ENCODE measurements around the gene PATZ1. TPM values are rescaled to one million over a fixed set of nuclear protein-coding genes. Genes with fewer than 3 reads are reported as not detected.

The PATZ1 gene
- total and polyA plus RNA-seq, 2 donors (not counting 1 experiment from before 2014, with no cell fraction given): 6.1 to 15.9 TPM

DNA sequence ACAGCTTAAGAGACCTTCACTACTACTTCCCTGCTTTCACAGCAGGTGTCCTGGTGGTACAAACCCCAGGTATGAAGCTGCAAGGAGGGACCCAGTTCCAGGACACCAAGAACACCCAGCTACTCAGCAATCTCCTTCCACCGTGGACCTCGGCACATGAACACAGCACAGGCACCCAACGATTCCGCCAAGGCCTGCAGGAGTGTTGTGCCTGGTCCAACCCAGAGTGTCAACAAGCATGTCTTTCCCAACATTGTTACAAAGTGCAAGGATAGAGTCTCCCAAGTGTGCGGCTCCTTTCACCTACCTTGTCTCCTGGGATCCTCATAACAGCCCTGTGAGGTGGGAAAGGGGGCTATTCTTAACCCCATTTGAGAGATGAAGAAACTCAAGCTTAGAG, 11.8 kb downstream of the PATZ1 start:
- no peaks in the 10 kb centered on the region for H3K4me1 ChIP-seq (ENCODE audit: control insufficient read depth, extremely low read depth, insufficient read depth, low read length)
- H4K20me1 ChIP-seq (ENCODE audit: control insufficient read depth, extremely low read depth, insufficient read depth, low read length): no peaks in the 10 kb centered on the region
- H3K79me2 ChIP-seq (ENCODE audit: control insufficient read depth, insufficient read depth, low read length): no peaks in the 10 kb centered on the region
- no peak overlapping the region for H3K27ac ChIP-seq (ENCODE audit: insufficient read depth, low read length)
- no peak overlapping the region for H3K4me3 ChIP-seq (replicated peaks in 1 of 4; ENCODE audit: control extremely low read depth in 1 of 4, insufficient read depth in 1 of 4, low read depth in 3 of 4, low read length in 4 of 4)
- TF ChIP-seq, protein P1, sequence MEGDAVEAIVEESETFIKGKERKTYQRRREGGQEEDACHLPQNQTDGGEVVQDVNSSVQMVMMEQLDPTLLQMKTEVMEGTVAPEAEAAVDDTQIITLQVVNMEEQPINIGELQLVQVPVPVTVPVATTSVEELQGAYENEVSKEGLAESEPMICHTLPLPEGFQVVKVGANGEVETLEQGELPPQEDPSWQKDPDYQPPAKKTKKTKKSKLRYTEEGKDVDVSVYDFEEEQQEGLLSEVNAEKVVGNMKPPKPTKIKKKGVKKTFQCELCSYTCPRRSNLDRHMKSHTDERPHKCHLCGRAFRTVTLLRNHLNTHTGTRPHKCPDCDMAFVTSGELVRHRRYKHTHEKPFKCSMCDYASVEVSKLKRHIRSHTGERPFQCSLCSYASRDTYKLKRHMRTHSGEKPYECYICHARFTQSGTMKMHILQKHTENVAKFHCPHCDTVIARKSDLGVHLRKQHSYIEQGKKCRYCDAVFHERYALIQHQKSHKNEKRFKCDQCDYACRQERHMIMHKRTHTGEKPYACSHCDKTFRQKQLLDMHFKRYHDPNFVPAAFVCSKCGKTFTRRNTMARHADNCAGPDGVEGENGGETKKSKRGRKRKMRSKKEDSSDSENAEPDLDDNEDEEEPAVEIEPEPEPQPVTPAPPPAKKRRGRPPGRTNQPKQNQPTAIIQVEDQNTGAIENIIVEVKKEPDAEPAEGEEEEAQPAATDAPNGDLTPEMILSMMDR (conservative IDR thresholded peaks at IDR 0.05 in 1 of 2, IDR thresholded peaks at IDR 0.05 in 1 of 2; ENCODE audit: low read depth in 1 of 2, low read length in 2 of 2): no peak
- no peak for TF ChIP-seq EZH2 (IDR thresholded peaks at IDR 0.05; ENCODE audit: low read length, missing control alignments)
- peaks cover 12% of the 10 kb centered on the region for H3K36me3 ChIP-seq (ENCODE audit: control insufficient read depth, insufficient read depth, low read length)
- no peak for DNase-seq (ENCODE audit: low read depth in 2 of 2)
- H3K9ac ChIP-seq (ENCODE audit: insufficient read depth, low read length): no peak overlapping the region
- no peaks in the 10 kb centered on the region for H3K27me3 ChIP-seq (ENCODE audit: control insufficient read depth, insufficient read depth, low read length)
- no peaks in the 10 kb centered on the region for H3K9me3 ChIP-seq (ENCODE audit: control insufficient read depth, insufficient read depth, low read depth, low read length)
- no peak overlapping the region for H2AFZ ChIP-seq (ENCODE audit: low read length)
- no peak overlapping the region for H3K4me2 ChIP-seq (ENCODE audit: extremely low read depth, insufficient read depth, low read length)

DNA sequence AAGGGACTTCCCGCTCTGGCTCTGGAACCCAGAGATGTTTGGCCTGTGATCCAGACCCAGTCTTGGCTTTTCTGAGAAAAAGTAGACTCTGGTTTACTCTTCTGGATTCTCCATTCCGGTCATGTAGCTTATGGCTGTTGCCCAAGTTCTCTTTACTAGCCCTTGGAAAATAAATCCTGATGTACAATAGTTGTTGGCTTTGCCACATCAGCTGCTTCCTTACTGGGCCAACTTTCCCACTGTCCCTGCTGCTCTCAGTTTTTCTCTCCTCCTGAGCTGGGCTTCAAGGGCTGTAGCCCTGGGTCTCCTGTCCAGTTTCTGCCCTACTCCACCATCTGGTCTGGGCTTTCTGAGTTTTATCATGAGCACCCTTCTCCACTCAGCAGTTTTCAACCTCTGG, 12.5 kb downstream of the PATZ1 start:
- no peak overlapping the region for H3K4me2 ChIP-seq (ENCODE audit: extremely low read depth, insufficient read depth, low read length)
- H2AFZ ChIP-seq (ENCODE audit: low read length): no peak overlapping the region
- H3K4me1 ChIP-seq (ENCODE audit: control insufficient read depth, extremely low read depth, insufficient read depth, low read length): no peaks in the 10 kb centered on the region
- no peak overlapping the region for H3K4me3 ChIP-seq (replicated peaks in 1 of 4; ENCODE audit: control extremely low read depth in 1 of 4, insufficient read depth in 1 of 4, low read depth in 3 of 4, low read length in 4 of 4)
- DNase-seq (ENCODE audit: low read depth in 2 of 2): no peak
- no peaks in the 10 kb centered on the region for H3K9me3 ChIP-seq (ENCODE audit: control insufficient read depth, insufficient read depth, low read depth, low read length)
- no peaks in the 10 kb centered on the region for H3K79me2 ChIP-seq (ENCODE audit: control insufficient read depth, insufficient read depth, low read length)
- H3K27ac ChIP-seq (ENCODE audit: insufficient read depth, low read length): no peak overlapping the region
- peaks cover 12% of the 10 kb centered on the region for H3K36me3 ChIP-seq (ENCODE audit: control insufficient read depth, insufficient read depth, low read length)
- H3K9ac ChIP-seq (ENCODE audit: insufficient read depth, low read length): no peak overlapping the region
- TF ChIP-seq EZH2 (IDR thresholded peaks at IDR 0.05; ENCODE audit: low read length, missing control alignments): no peak
- TF ChIP-seq, protein P1 (conservative IDR thresholded peaks at IDR 0.05 in 1 of 2, IDR thresholded peaks at IDR 0.05 in 1 of 2; ENCODE audit: low read depth in 1 of 2, low read length in 2 of 2): no peak
- H4K20me1 ChIP-seq (ENCODE audit: control insufficient read depth, extremely low read depth, insufficient read depth, low read length): no peaks in the 10 kb centered on the region
- H3K27me3 ChIP-seq (ENCODE audit: control insufficient read depth, insufficient read depth, low read length): no peaks in the 10 kb centered on the region

DNA sequence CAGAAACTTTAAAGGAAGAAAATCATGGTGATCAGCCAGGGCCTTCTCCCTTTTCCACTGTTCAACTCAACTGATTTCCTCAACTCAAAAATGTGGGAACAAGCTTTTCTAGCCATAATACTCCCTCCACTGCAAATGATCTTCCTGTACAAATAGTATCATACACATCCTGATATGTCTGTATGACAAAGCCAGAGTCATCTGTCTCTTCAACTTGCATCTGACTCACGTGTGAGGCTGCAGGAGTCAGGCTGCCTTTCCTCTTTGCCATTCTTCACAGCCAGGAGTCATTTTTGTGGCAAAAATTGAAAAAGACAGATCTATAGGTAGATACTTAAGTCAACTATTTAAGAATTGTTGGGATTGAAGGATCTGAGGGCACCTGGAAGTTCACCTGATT, 13.3 kb downstream of the PATZ1 start:
- no peak overlapping the region for H3K4me2 ChIP-seq (ENCODE audit: extremely low read depth, insufficient read depth, low read length)
- no peak for DNase-seq (ENCODE audit: low read depth in 2 of 2)
- H2AFZ ChIP-seq (ENCODE audit: low read length): no peak overlapping the region
- H3K9me3 ChIP-seq (ENCODE audit: control insufficient read depth, insufficient read depth, low read depth, low read length): no peaks in the 10 kb centered on the region
- H4K20me1 ChIP-seq (ENCODE audit: control insufficient read depth, extremely low read depth, insufficient read depth, low read length): no peaks in the 10 kb centered on the region
- H3K36me3 ChIP-seq (ENCODE audit: control insufficient read depth, insufficient read depth, low read length): peaks cover 12% of the 10 kb centered on the region
- H3K4me1 ChIP-seq (ENCODE audit: control insufficient read depth, extremely low read depth, insufficient read depth, low read length): no peaks in the 10 kb centered on the region
- no peak overlapping the region for H3K4me3 ChIP-seq (replicated peaks in 1 of 4; ENCODE audit: control extremely low read depth in 1 of 4, insufficient read depth in 1 of 4, low read depth in 3 of 4, low read length in 4 of 4)
- H3K27ac ChIP-seq (ENCODE audit: insufficient read depth, low read length): no peak overlapping the region
- H3K27me3 ChIP-seq (ENCODE audit: control insufficient read depth, insufficient read depth, low read length): no peaks in the 10 kb centered on the region
- TF ChIP-seq, protein P1 (conservative IDR thresholded peaks at IDR 0.05 in 1 of 2, IDR thresholded peaks at IDR 0.05 in 1 of 2; ENCODE audit: low read depth in 1 of 2, low read length in 2 of 2): no peak
- no peak for TF ChIP-seq EZH2 (IDR thresholded peaks at IDR 0.05; ENCODE audit: low read length, missing control alignments)
- H3K79me2 ChIP-seq (ENCODE audit: control insufficient read depth, insufficient read depth, low read length): no peaks in the 10 kb centered on the region
- H3K9ac ChIP-seq (ENCODE audit: insufficient read depth, low read length): no peak overlapping the region
